Measurements from ENCODE around the gene CST4.
"Not testable (repeated sequence)": the region's sequence is repeated elsewhere in the genome, so short reads cannot be mapped to it uniquely, and the experiment has no call there.

The CST4 gene

GRCh38 chr20:23686046-23686750 lies 2.6 kb downstream of the CST4 start:
- Histone ChIP-seq H3K4me1 (ENCODE audit: control insufficient read depth, insufficient read depth, low read length) (peaks cover under 1% of the 10 kb centered on the region), H3K4me2 (ENCODE audit: low read length) (no peak overlapping the region), H3K9me3 (replicated peaks; ENCODE audit: low read length) (no peaks in the 10 kb centered on the region), H3K9ac (ENCODE audit: low read depth, low read length) (no peak overlapping the region), H3K36me3 (ENCODE audit: insufficient read depth, low read length) (no peaks in the 10 kb centered on the region), H3K27me3 (ENCODE audit: control insufficient read depth, insufficient read depth, low read length) (peaks cover 4% of the 10 kb centered on the region), H3K4me3 (ENCODE audit: low read length) (no peak overlapping the region)

DNA sequence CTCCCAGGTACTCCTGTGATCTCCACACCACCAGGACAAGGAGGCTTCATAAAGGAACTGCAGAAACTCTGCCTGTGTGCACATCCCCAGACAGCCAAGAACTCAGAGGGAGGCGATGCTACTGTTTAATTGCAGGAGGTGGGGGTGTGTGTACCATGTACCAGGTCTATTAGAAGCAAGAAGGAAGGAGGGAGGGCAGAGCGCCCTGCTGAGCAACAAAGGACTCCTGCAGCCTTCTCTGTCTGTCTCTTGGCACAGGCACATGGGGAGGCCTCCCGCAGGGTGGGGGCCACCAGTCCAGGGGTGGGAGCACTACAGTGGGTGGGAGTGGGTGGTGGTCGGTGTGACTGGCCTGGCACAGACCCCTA lies 3.3 kb downstream of the CST4 start:
- H3K9ac ChIP-seq (ENCODE audit: low read depth, low read length); H3K9me3 ChIP-seq (replicated peaks; ENCODE audit: low read length); H3K4me1 ChIP-seq (ENCODE audit: control insufficient read depth, insufficient read depth, low read length); H3K36me3 ChIP-seq (ENCODE audit: insufficient read depth, low read length); H3K4me2 ChIP-seq (ENCODE audit: low read length); H3K4me3 ChIP-seq (ENCODE audit: low read length); H3K27me3 ChIP-seq (ENCODE audit: control insufficient read depth, insufficient read depth, low read length): not testable (repeated sequence)

- Histone ChIP-seq H3K4me1 (ENCODE audit: control insufficient read depth, insufficient read depth, low read length) (no peaks in the 10 kb centered on the region), H3K9me3 (replicated peaks; ENCODE audit: low read length) (no peaks in the 10 kb centered on the region), H3K36me3 (ENCODE audit: insufficient read depth, low read length) (no peaks in the 10 kb centered on the region), H3K4me3 (ENCODE audit: low read length) (no peak overlapping the region), H3K4me2 (ENCODE audit: low read length) (no peak overlapping the region), H3K27me3 (ENCODE audit: control insufficient read depth, insufficient read depth, low read length) (peaks cover 4% of the 10 kb centered on the region), H3K9ac (ENCODE audit: low read depth, low read length) (no peak overlapping the region)
Measured at GRCh38 chr20:23684261-23684660, 4.6 kb downstream of the CST4 start.

- Histone ChIP-seq H3K36me3 (ENCODE audit: insufficient read depth, low read length) (no peaks in the 10 kb centered on the region), H3K9ac (ENCODE audit: low read depth, low read length) (no peak overlapping the region), H3K4me2 (ENCODE audit: low read length) (no peak overlapping the region), H3K27me3 (ENCODE audit: control insufficient read depth, insufficient read depth, low read length) (peaks cover 8% of the 10 kb centered on the region), H3K4me3 (ENCODE audit: low read length) (no peak overlapping the region), H3K9me3 (replicated peaks; ENCODE audit: low read length) (no peaks in the 10 kb centered on the region), H3K4me1 (ENCODE audit: control insufficient read depth, insufficient read depth, low read length) (no peaks in the 10 kb centered on the region)
Measured at GRCh38 chr20:23683807-23684206, 5.0 kb downstream of the CST4 start.

DNA sequence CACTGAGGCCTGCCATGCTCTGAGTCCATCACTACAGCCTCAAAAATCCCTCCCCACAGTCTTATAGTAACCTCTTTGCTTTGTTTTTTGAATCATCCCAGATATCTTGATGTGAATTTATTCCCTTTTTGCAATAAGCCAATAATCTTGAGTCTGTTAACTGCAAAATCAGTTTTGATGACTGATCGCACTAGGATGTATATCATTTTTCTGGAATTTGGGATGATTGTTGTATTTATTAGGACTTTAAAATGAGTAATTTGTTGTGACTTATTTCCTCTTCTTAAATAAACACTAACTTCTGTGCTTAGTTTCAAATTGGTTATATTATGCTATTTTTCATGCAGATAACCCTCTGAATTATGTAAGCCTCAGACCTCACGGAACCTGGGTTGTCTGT lies 5.6 kb downstream of the CST4 start:
- Histone ChIP-seq H3K4me1 (ENCODE audit: control insufficient read depth, insufficient read depth, low read length) (no peaks in the 10 kb centered on the region), H3K36me3 (ENCODE audit: insufficient read depth, low read length) (no peaks in the 10 kb centered on the region), H3K4me3 (ENCODE audit: low read length) (no peak overlapping the region), H3K9ac (ENCODE audit: low read depth, low read length) (no peak overlapping the region), H3K9me3 (replicated peaks; ENCODE audit: low read length) (no peaks in the 10 kb centered on the region), H3K27me3 (ENCODE audit: control insufficient read depth, insufficient read depth, low read length) (peaks cover 9% of the 10 kb centered on the region), H3K4me2 (ENCODE audit: low read length) (no peak overlapping the region)

- Histone ChIP-seq H3K4me2 (ENCODE audit: low read length) (no peak overlapping the region), H3K27me3 (ENCODE audit: control insufficient read depth, insufficient read depth, low read length) (peaks cover 19% of the 10 kb centered on the region), H3K4me3 (ENCODE audit: low read length) (no peak overlapping the region), H3K9me3 (replicated peaks; ENCODE audit: low read length) (no peaks in the 10 kb centered on the region), H3K36me3 (ENCODE audit: insufficient read depth, low read length) (no peaks in the 10 kb centered on the region), H3K9ac (ENCODE audit: low read depth, low read length) (no peak overlapping the region), H3K4me1 (ENCODE audit: control insufficient read depth, insufficient read depth, low read length) (no peaks in the 10 kb centered on the region)
Measured at GRCh38 chr20:23680146-23680545, 8.7 kb downstream of the CST4 start.

- H3K27me3 ChIP-seq (ENCODE audit: control insufficient read depth, insufficient read depth, low read length) = peaks cover 21% of the 10 kb centered on the region
- no peak overlapping the region for H3K4me2 ChIP-seq (ENCODE audit: low read length)
- H3K4me1 ChIP-seq (ENCODE audit: control insufficient read depth, insufficient read depth, low read length) = no peaks in the 10 kb centered on the region
- no peaks in the 10 kb centered on the region for H3K36me3 ChIP-seq (ENCODE audit: insufficient read depth, low read length)
- no peak overlapping the region for H3K4me3 ChIP-seq (ENCODE audit: low read length)
- no peak overlapping the region for H3K9ac ChIP-seq (ENCODE audit: low read depth, low read length)
- no peaks in the 10 kb centered on the region for H3K9me3 ChIP-seq (replicated peaks; ENCODE audit: low read length)
Measured at GRCh38 chr20:23679133-23680092, 9.4 kb downstream of the CST4 start.

- Histone ChIP-seq H3K4me3 (ENCODE audit: low read length) (no peak overlapping the region), H3K4me1 (ENCODE audit: control insufficient read depth, insufficient read depth, low read length) (no peaks in the 10 kb centered on the region), H3K9me3 (replicated peaks; ENCODE audit: low read length) (no peaks in the 10 kb centered on the region), H3K36me3 (ENCODE audit: insufficient read depth, low read length) (no peaks in the 10 kb centered on the region), H3K27me3 (ENCODE audit: control insufficient read depth, insufficient read depth, low read length) (peaks cover 12% of the 10 kb centered on the region), H3K9ac (ENCODE audit: low read depth, low read length) (no peak overlapping the region), H3K4me2 (ENCODE audit: low read length) (no peak overlapping the region)
Measured at GRCh38 chr20:23673209-23673608, 15.6 kb downstream of the CST4 start.

DNA sequence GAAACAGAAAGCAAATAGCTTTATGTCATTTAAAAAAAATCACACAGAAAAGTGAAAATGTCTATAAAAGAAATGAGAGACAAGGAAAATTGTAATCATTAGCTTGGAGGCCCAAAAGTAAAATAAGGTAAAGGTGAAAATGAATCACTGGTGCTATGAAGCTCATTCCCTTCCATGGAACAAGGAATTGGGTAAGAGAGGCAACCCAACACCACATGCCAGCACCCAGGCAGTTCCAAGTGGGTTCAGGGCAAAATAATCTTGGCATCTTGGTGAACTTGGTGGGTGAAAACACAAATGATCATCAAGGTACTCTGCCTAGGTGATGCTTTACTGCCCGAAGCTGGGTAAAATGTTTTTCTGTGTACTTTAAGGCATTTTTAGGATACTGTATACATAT lies 16.7 kb downstream of the CST4 start:
- H3K36me3 ChIP-seq (ENCODE audit: insufficient read depth, low read length) = no peaks in the 10 kb centered on the region
- H3K27me3 ChIP-seq (ENCODE audit: control insufficient read depth, insufficient read depth, low read length) = peaks cover 12% of the 10 kb centered on the region
- no peaks in the 10 kb centered on the region for H3K9me3 ChIP-seq (replicated peaks; ENCODE audit: low read length)
- H3K4me1 ChIP-seq (ENCODE audit: control insufficient read depth, insufficient read depth, low read length) = no peaks in the 10 kb centered on the region
- no peak overlapping the region for H3K4me3 ChIP-seq (ENCODE audit: low read length)
- no peak overlapping the region for H3K9ac ChIP-seq (ENCODE audit: low read depth, low read length)
- H3K4me2 ChIP-seq (ENCODE audit: low read length) = no peak overlapping the region

- Histone ChIP-seq H3K36me3 (ENCODE audit: insufficient read depth, low read length) (no peaks in the 10 kb centered on the region), H3K4me2 (ENCODE audit: low read length) (no peak overlapping the region), H3K4me1 (ENCODE audit: control insufficient read depth, insufficient read depth, low read length) (no peaks in the 10 kb centered on the region), H3K9me3 (replicated peaks; ENCODE audit: low read length) (no peaks in the 10 kb centered on the region), H3K9ac (ENCODE audit: low read depth, low read length) (no peak overlapping the region), H3K27me3 (ENCODE audit: control insufficient read depth, insufficient read depth, low read length) (peaks cover 8% of the 10 kb centered on the region), H3K4me3 (ENCODE audit: low read length) (no peak overlapping the region)
Measured at GRCh38 chr20:23671479-23671878, 17.4 kb downstream of the CST4 start.

GRCh38 chr20:23670361-23670760 lies 18.5 kb downstream of the CST4 start:
- Histone ChIP-seq H3K27me3 (ENCODE audit: control insufficient read depth, insufficient read depth, low read length) (peaks cover 4% of the 10 kb centered on the region), H3K4me3 (ENCODE audit: low read length) (no peak overlapping the region), H3K9ac (ENCODE audit: low read depth, low read length) (no peak overlapping the region), H3K36me3 (ENCODE audit: insufficient read depth, low read length) (no peaks in the 10 kb centered on the region), H3K4me1 (ENCODE audit: control insufficient read depth, insufficient read depth, low read length) (no peaks in the 10 kb centered on the region), H3K4me2 (ENCODE audit: low read length) (no peak overlapping the region), H3K9me3 (replicated peaks; ENCODE audit: low read length) (no peaks in the 10 kb centered on the region)

Measured in skeletal muscle satellite cell (primary cell).